GM20431 (cell line): ENCODE results near the gene DOCK7.
"Not testable (repeated sequence)": the region's sequence is repeated elsewhere in the genome, so short reads cannot be mapped to it uniquely, and the experiment has no call there.

Experiments
- in situ Hi-C: fragments of 300-500 bp; cut with MseI, MboI; formaldehyde crosslinking; loops from one replicate; pipeline ENCODE4 v1.15.0; 2020; ENCODE audit warnings: low sequenced_read_pairs; ENCODE audit not compliant: unreplicated experiment

DOCK7 gene, protein sequence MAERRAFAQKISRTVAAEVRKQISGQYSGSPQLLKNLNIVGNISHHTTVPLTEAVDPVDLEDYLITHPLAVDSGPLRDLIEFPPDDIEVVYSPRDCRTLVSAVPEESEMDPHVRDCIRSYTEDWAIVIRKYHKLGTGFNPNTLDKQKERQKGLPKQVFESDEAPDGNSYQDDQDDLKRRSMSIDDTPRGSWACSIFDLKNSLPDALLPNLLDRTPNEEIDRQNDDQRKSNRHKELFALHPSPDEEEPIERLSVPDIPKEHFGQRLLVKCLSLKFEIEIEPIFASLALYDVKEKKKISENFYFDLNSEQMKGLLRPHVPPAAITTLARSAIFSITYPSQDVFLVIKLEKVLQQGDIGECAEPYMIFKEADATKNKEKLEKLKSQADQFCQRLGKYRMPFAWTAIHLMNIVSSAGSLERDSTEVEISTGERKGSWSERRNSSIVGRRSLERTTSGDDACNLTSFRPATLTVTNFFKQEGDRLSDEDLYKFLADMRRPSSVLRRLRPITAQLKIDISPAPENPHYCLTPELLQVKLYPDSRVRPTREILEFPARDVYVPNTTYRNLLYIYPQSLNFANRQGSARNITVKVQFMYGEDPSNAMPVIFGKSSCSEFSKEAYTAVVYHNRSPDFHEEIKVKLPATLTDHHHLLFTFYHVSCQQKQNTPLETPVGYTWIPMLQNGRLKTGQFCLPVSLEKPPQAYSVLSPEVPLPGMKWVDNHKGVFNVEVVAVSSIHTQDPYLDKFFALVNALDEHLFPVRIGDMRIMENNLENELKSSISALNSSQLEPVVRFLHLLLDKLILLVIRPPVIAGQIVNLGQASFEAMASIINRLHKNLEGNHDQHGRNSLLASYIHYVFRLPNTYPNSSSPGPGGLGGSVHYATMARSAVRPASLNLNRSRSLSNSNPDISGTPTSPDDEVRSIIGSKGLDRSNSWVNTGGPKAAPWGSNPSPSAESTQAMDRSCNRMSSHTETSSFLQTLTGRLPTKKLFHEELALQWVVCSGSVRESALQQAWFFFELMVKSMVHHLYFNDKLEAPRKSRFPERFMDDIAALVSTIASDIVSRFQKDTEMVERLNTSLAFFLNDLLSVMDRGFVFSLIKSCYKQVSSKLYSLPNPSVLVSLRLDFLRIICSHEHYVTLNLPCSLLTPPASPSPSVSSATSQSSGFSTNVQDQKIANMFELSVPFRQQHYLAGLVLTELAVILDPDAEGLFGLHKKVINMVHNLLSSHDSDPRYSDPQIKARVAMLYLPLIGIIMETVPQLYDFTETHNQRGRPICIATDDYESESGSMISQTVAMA (N-terminal part only)

DNA sequence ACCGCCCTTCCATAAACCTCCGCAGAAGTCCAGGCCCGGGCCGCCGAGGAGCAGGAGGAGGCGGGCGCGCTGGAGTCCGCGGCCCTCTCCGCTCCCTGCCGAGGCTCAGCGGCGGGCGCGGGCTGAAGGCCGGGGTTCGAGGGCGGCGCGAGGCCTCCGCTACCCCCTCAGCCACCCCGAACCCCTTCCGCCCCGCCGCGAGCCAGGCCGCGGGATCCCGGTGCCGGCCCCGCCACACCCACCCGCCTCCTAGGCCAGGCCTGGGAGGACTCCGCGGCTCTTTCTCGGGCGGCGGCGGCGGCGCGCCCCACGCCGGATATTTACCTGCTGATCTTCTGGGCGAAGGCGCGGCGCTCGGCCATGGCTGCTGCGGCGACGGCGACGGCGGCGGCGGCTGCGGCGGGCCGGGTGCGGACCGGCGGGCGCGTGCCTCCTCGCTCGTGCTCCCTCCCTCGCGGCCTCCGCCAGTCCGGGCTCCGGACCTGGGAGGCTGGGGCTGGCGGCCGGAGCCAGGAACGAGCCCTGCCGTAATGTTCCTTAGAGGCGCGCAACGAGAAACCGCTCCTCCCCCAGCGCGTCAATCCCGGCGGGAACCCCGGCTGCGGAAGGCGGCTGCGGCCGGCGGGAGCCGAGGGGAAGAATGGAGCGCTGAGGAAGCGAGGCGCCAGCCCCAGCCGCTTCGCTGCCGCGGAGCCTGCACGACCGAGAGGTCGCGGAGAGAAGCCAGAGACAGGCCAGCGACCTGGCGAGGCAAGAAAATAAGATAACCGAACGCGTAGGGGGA, at the start of gene DOCK7:
DOCK7 (minus strand) TSS at position 484 of the 784 bp plus-strand sequence; CDS start at position 362, 122 bp downstream.
- in situ Hi-C loops = no loop called here

DNA sequence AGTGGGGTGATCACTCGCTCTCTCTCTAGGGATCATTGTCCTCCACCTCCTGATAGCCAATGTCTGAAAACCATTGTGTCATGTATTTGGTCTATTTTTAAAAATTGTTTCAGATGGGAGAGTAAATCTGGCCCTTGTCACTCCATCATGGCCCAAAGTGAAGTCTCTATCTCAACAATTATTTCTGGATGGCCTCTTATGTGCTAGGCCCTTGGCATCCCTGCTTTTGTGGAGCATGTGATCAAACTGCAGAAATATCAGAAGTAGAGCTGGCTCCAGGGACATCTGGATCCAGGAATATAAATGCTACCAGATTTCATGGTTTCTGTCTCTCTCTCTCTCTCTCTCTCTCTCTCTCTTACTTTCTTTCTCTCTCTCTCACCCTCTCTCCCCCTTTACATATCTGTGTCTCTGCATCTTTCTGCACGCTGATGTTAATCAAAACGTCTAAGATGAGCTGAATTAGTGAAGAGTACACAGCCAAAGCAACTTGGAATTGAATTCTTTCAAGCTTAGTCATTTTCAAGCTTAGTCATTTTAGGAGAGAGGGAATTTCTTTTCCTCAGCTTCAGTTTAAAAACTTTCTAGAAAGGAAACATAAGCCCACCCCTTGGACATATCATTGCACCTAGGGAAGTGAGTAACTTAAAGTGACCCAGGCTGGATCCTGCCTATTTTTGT, 47.4 kb upstream of the DOCK7 start:
- in situ Hi-C loops = no loop called here

DNA sequence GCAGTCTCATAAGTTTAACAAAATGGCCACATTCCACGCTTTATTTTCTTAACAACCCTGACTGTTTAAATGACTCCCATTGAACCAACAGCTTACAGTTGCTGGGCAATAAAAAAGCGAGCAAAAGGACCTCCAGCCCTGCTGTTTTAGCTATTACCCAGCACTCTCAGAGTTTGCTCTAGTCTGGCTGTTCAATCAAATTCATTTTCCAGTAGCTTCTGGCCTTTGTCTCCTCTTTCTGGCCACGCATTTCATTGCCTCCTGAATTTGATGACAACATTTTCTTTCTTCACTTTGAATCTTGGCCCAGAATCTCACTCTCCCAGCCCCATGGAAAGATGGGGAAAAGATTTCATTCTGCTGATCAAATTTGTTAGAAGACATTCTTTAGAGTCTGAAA, 44.1 kb upstream of the DOCK7 start:
- in situ Hi-C loops = no loop called here

DNA sequence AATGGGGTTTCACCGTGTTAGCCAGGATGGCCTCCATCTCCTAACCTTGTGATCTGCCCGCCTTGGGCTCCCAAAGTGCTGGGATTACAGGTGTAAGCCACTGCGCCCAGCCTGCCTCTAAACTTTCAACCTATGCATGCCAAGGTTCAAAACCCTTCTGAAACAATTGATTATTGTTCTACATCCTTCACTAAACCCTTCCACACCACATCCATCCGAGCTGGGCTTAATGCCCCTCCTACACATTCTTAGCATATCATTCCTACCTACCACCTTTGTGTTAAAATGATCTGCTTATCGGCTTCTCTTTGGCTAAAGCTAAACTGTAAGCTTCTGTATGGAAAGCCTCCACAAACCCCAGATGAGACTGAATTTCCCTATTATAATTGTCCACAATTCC, 40.8 kb upstream of the DOCK7 start:
- in situ Hi-C loops = no loop called here

DNA sequence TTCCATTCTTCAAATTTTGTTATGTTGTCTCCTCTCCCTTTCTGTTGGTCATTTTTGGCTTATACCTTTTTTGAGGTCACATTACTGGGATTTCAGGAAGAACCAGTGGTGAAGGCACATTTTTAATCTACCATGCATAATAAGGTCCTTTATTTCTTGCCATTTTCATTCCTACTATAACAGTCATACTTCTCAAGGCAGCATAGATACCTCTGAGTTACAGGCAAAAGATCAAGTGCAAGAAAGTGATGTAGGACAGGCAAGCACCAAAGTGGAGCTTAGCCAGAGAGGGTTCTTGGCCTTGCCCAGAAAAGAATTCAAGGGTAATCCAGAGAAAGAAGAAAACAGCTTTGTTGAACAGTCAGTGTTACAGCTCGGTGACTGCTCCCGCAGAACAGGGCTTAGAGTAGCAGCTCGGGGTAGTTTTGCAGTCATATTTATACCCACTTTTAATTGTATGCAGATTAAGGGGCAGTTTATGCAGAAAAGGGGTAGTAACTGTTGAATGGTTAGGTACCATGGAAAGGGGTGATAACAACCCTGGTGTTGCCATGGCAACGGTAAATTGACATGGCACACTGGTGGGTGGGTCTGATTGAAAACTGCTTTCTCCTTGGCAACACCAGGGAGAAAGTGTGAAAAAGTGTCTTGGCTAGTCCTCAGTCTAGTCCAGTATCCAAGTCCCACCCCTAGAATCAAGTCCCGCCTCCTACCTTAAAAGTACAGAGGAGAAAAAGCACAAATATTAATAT, 39.6 kb upstream of the DOCK7 start:
- in situ Hi-C loops = no loop called here

DNA sequence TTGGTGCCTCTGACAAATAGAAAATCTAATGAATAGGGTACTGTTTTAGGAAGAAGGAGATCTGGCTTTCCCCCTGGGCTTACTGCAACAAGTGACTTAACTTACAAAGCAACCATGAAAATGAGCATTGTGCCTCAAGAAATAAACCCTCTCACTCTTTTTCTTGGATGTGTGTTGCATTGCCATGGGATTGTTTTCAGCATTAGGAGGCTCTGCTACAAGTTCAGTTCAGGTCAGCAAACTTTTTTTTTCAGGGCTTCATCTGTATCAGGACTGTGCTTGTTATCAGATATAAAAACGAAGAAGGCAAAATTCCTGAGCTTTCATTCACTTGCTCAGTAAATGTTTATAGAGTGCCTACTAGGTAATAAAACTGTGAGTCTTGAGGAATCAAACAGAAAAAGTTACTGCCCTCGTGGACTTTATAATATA, 37.8 kb upstream of the DOCK7 start:
- in situ Hi-C loops = no loop called here

DNA sequence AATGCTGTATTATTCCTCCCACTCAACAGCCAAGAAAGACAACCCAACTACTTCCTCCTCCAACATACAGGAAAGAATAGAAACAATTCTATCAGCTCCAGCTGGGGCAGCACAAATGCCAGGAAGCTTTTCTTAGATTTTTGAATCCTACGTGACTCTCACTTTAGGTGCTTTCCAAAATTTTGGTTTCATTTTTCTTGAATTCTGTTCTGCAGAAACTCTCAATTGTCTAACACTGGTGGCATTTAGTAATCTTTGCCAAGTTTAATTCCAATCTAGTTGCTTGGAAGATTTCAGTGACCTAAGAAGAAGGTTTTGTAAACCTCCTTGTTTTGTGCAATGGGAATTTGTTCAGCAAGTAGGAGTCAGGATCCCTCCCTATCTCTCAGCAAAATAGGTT, 37.1 kb upstream of the DOCK7 start:
- in situ Hi-C loops = no loop called here

DNA sequence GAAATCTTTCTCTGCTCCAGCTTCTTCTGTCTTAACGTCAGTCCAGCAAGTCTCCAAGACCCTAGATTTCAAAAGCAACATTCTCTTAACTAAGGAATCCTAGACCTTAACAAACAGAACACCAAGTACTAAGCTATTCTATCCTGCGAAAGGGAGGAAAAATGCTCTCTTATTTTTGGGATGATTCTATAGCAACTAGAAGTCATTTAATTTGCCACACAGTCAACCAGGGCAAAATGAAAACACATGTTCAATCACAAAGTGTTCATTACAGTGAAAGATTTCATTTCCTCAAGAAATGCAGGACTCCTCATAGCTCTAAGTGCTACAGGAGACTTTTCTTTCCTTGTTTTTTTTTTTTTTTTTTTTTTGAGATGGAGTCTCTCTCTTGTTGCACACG, 36.2 kb upstream of the DOCK7 start:
- in situ Hi-C loops = no loop called here

DNA sequence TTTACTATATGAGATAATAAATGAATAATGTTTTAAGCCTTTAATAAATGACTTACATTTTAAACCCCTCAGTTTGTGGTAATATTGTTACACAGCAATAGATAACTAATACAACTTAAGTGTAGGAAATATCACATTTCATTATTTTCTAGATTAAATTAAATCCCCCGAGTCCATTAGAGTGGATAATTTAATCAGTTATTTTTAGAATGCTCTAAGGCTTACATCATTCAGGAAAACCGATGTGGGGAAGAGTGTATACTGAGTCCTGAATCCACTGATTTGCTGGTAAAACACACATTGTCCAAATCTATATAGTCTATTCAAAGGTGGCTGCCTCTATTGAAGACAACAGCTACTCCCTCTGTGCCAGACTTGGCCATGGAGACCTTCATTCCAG, 35.7 kb upstream of the DOCK7 start:
- in situ Hi-C loops = no loop called here

DNA sequence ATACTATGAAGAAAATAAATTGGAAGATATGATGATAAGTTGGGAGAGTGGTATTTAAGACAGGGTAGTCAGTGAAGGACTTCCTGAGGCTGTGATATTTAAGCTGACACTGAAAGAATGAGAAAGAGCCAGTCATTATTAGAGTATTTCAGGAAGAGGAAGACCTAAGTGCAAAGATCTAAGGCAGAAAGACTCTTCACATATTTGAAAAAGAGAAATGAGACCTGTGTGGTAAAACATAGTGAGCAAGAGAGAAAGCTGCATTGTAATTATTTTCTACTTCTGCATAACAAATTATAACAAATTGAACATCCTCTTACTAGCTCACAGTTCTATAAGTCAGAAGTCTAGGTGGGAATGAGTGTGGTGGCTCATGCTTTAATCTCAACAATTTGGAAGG, 34.6 kb upstream of the DOCK7 start:
- in situ Hi-C loops = no loop called here

DNA sequence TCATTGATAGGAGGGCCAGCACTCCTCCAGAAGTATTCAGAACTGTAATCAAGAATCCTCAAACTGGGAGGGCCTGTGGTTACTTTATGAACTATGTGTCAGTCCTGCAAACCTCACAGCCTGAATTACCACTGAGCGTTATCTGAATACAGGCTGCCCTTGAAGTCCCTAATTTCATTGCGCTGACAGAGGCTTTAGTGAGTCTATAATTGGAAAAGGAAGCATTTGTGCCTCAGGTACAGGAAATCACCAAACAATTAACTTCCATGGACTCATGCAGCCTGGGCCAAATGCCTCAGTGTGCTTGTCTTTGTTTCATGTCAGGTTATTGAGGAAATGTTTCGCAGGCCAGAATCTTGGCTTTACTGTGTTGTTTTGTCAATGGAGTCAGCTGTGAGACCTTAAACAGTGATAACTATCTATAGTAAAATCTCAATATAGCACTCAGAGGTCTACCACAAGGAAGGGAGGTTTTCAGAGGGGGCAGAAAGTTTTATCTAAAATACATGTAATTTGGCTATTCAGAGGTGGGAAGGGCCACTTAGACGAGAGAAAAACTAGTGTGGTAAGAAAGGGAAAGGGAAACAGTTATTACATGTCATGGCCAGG, 32.9 kb upstream of the DOCK7 start:
- in situ Hi-C loops = no loop called here

DNA sequence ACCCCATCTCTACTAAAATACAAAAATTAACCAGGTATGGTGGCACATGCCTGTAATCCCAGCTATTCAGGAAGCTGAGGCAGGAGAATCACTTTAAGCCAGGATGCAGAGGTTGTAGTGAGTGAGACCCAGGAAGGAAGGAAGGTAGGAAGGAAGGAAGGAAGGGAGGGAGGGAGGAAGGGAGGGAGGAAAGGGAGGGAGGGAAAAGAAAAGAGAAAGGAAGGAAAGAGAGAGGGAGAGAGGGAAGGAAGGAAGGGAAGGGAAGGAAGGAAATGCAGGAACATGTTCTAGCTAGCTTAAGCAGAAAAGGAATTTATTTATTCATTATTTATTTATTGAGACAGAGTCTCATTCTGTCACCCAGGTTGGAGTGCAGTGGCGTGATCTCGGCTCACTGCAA, 30.2 kb upstream of the DOCK7 start:
- in situ Hi-C loops = not testable (repeated sequence)

DNA sequence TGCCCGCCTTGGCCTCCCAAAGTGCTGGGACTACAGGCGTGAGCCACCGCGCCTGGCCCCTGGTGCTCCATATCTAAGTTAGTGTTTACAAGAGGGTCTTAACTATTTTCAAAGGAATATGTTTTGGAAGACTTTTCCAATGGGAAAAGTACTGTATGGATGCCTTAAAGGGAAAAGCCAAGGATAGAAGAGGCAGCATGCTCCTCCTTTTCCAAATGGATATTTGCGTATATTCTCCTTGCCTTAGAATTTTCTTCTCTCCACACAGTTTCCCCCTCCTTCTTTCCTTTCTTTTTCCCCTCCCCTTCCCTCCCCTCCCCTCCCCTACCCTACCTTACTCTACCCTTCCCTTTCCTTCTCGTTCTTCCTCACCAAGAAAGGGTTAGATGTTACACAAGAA, 29.3 kb upstream of the DOCK7 start:
- in situ Hi-C loops = no loop called here

DNA sequence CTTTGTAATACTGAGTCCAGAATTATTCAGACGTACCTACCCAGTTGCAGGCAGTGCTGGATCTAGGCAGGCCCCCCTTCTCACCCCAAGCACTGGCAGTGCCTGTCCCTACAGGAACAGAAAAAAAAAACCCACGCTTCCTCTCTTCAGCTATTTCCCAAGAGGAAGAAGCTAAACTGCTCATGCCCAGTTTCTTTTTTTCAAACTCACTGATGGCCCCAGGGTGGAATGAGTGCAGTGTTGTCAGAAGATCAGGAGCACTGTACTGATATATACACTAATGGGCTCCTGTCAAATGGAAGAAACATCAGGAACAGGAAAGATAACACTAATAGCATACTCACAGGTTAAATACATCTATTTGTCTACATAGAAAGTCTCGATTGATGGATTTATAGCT, 28.2 kb upstream of the DOCK7 start:
- in situ Hi-C loops = no loop called here

DNA sequence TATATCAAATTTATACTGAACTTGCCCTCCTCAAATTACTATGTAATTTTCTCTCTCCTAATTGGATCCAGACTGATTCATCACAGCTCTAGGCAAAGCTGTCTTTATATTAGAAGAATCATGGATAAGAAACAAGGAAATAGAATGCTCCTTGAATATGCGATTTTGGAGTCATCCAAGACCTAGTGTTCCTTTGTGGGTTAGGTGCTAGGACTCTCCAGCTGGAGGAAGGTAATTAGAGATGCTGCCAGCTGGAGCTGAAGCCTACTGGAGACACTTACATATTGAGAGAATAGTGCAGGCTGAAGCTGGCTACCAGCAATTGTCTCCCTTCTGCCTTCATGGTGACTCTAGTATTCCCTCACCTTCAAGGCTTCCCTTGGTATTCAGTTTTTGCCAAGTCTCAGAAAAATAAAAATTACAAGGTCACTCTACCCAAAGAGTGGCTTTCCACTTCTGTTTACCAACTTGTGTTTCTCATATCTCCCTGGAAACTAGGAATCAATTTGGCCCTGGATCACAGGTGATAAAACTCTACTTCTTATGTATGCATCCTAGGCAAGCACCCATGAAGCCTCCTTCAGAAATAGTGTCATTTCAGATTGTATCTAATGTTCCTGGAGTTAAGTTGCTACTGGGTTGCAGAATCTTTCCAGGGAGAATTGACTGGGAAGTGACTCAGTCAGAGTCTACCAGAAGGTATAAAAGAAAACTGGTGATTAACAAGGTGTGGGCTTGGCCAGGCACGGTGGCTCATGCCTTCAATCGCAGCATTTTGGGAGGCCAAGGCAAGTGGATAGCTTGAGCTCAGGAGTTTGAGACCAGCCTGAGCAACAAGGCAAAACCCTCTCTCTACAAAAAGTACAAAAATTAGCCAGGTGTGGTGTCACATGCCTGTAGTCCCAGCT, 24.4 kb upstream of the DOCK7 start:
- in situ Hi-C loops = no loop called here

DNA sequence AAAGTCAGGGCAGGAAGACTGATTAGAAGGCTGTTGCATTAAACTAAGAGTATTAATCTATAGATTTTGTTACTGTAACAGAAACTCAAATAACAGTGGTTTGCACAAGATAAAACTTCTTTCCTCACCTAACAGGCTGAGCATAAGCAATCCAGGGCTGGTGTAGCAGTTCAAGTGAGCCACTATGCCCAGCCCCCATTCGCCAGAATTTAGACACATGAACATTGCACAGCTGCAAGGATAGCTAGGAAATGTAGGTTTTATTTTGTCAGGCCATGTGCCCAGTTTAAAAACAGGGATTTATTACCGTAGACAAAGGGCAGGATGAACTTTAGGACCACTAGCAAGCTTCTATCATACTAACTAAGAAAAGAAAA, 19.5 kb upstream of the DOCK7 start:
- in situ Hi-C loops = no loop called here
